CD4-positive, alpha-beta T cell treated with Interleukin-4 for 1 hour (primary cell): ENCODE results near the gene SUMO3.

Experiments
- DNase-seq, 2 donors: peaks; one replicate each; pipeline ENCODE4 v3.0.0-alpha.2; 2020 to 2022

SUMO3 gene

DNA sequence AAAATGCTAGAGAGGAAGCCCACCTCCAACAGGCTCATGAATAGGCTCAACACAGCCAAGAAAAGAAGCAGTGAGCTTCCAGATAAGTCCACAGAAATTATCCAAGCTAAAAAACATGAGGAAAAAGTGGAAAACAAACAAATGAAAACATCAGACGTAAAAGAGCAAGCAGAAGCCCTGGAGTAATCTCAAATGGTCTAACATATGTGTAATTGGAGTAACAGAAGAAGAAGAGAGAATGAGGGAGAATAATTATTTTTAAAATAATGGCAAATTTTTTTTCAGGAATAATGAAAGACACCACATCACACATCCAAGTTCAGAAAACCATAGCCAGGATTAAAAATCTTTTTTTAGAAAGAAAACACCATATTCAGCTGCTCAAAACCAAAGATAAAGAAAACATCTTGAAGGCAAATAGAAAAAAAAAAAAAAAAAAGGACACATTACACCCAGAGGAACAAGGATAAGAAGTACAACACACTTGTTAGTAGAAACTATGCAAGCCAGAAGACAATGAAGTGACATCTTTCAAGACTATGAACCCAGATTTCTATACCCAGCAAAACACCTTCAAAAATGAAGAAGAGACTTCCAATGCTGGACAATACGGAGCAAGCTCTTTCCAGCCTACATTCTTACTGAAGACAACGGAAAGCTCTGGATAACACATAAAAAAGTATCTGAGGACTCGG, 10.6 kb upstream of the SUMO3 start:
- DNase-seq = no peak

GRCh38 chr21:44823179-44823660, 5.4 kb upstream of the SUMO3 start:
- no peak for DNase-seq

GRCh38 chr21:44822484-44823178, 4.8 kb upstream of the SUMO3 start:
- no peak for DNase-seq

DNA sequence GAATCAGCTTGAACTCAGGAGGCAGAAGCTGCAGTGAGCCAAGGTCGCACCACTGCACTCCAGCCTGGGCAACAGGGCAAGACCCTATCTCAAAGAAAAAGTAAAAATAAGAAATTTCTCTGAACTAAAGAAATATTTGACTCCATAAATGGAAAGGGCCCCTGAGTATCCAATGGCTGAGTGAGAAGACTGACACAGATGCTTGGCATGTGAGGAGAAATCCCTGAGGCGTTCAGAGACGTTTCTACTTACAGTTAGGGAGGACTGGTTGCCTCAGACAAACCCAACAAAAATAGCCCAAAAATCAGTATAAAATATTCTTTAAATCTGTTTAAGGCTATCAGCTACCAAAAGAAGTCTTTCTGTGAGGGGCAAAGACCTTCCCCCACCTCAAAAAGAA, 3.0 kb upstream of the SUMO3 start:
- DNase-seq = no peak

DNA sequence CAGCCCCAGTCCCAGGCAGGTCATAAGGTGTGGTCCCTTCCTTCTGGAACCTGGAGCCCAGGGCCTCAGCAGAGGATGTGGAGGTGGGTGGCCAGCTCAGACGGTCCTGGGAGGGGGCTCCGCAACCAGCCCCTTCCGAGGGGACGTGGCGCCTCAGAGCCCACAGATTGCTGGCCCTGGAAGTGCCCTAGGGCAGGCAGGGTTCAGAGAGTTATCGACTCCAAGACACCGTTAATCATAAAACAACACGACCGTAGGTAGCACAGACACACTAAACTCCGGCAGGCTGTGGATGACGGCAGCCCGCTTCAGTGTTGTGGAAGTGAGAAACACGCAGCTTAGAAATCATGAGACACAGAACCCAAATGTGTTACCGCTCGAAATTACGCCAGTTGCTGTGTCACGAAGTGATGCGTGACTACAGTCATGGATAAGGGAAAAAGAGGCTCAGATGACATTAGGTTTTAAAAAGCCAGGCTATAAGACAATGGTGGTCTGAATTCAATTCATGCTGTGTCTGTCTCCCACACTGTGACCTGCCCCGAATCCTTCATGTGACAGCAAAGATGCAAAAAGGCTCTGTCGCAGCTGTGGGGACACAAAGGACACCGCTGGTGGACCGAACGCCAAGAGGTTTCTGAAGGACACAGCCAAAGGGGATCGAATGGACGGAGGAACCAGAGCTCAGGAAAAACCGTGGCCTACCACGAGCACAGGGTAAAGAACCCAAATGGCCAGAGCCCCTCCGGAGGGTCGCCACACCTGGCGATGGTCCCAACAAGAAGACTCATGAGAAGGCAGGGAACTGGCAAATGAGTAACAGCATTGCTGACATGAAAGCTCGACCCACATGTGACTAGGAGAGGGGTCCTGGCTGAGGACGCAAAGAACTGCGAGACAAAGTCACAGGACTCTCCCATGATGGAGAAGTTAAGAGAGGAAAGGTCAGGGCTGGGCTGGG, 1.7 kb upstream of the SUMO3 start:
- DNase-seq = no peak

DNA sequence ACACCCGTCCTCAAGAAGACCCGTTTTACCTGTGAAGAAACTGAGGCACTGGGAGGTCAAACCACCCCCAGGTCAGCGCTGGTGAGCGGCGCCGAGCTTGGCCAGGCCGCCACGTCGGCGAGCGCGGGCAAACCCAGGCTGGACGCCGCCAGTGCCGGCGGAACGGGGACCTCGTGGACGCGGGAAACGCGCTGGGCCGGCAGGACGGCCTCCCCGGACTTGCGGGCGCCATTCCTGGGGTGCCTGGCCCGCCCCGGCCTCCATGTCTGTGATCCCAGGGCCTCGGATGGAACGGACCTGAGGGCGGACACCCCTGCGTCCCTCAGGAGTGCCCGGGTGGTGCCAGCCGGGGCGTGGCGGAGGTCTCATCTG, 764 bp upstream of the SUMO3 start:
- DNase-seq = no peak

DNA sequence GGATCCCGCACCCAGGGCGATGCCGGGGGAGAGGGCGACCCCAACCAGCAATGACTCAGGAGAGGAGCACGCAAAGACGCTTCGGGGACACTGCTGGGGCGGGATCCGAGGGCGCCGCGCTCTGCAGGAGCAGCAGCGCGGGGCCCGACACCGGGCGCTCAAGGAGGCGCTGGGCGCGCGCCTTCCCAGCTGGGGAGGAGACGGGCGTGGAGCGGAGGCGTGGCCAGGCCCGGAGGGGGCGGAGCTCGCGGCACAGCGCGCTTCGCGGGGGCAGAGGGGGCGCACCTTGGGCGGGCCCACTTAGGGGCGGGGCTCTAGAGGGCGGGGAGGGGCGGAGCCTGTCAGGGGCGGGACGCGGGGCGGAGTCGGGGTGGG, 369 bp downstream of the SUMO3 start:
- DNase-seq = peak; percentile 91 to 93

- DNase-seq = no peak
Observed at GRCh38 chr21:44816761-44817505, 929 bp downstream of the SUMO3 start.

DNA sequence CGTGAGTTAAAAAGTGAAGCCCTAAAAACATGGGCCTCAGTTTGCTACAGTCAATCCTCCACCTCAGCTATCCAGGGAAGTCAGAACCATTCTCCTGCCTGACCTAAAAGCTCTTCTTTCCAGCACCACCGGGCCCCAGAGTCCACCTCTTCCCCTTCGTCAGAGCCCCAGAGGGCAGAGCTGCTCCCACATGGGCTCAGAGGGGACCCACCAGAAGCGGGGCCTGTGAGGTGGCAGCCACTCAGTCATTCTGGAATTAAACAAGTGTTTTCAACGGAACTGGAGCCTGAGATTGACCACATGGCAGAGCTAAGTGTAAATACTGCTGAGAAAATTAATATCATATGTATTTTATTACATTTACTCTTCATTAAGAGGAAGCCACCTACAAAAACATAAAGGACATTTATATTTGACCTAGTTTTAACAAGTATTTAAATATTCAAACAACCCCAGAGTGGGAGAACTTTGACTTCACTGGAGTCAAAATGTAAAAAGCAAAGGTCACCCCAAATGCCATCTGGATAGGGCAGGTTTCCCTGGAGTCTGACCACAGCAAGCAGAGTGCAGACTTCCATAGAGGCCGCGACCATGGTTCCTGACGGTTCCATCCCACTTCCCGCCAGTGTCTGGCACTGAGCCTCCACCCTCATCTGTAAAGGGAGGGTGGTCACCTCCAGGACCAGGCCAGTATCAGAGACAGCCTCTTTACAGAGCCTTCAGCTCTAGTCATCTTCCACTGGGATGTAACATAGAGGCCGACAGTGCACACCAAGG, 1.8 kb downstream of the SUMO3 start:
- DNase-seq = no peak

DNA sequence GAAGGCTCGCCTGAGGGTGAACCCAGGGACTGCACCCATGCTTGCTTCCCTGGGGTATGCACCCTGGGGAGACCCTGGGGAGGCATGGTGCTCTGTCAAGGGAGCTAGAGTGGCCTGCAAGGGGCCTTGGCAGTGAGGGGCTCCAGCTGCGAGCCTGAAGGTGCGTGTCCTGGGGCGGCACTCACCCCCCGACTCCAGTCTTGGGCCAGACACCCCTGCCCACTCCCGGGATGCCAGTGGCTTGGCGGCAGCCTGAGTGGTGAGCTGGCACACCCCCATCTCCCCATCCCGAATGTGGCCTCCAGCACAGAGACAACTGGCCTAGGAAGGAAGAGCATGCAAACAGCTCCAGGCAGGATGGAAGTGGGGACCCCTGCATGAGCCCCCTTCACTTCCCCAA, 2.6 kb downstream of the SUMO3 start:
- DNase-seq = no peak

- no peak for DNase-seq
Observed at GRCh38 chr21:44814498-44815023, 3.3 kb downstream of the SUMO3 start.

DNA sequence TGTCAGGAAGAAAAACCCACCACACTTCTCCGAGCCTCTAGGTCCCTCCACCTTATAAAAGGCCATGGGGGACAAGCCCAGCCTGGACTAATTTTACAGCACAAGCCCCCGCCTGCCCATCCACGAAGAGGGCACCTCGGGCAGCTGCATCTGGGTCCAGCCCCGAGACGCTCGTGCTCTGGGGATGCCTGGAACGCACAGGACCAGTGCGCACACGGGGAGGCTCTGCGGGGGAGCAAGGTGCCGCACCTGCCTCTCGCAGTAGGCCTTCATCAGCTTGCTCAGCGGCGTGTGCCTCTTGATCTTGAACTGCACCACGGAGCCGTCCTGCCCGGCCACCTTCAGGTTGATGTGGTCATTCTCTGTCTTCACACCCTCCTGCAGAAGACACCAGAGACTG, 4.1 kb downstream of the SUMO3 start:
- no peak for DNase-seq

GRCh38 chr21:44813149-44813548, 4.7 kb downstream of the SUMO3 start:
- DNase-seq = no peak

- no peak for DNase-seq
Observed at GRCh38 chr21:44812640-44813039, 5.2 kb downstream of the SUMO3 start.

- DNase-seq = no peak
Observed at GRCh38 chr21:44810779-44811178, 7.1 kb downstream of the SUMO3 start.

- no peak for DNase-seq
Observed at GRCh38 chr21:44805859-44806258, 12.0 kb downstream of the SUMO3 start.

DNA sequence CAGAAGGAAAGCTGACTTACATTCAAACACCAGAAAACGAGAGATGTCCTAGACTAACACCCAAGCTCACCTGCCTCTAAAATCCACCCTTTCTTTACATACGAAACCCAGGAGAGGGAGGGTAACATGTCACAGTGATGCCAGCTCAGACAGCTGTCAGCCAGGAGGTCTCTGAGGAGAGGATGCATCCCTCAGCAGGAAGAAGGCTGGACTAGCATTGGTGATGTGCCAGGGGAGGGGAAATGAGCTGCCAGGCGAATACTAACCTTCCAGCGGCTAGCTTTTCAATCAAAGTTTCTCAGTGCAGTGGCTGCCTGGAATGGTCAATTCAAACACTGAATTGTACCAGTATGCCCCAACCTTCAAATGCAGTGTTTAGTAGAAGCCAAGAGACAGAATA, 12.6 kb downstream of the SUMO3 start:
- DNase-seq = no peak

- DNase-seq = no peak
Observed at GRCh38 chr21:44804762-44805161, 13.1 kb downstream of the SUMO3 start.

DNA sequence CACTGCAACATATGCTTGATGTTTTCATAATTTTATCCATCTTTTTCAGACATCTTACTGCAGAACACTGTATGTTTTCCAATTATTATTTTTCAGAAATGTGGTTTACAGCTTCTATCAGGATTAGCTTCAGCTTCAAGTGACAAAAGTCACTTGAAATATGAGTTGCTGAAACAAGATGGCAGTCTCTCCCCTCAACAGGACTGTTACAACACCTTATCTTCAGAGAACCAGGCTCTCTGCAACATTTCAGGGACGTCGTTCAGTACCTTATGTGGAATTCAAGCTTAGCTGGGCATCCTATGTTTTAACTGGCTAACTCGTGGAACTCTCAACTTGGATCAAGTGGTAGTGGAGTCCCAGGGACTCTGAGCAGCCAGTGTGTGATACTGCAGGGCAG, 14.2 kb downstream of the SUMO3 start:
- DNase-seq = no peak

- DNase-seq = no peak
Observed at GRCh38 chr21:44802396-44803153, 15.3 kb downstream of the SUMO3 start.
